ENCODE results near the gene CACUL1.
A peak's percentile ranks its signal among the peaks of the same experiment; 100 is the strongest.

Gene CACUL1

DNA sequence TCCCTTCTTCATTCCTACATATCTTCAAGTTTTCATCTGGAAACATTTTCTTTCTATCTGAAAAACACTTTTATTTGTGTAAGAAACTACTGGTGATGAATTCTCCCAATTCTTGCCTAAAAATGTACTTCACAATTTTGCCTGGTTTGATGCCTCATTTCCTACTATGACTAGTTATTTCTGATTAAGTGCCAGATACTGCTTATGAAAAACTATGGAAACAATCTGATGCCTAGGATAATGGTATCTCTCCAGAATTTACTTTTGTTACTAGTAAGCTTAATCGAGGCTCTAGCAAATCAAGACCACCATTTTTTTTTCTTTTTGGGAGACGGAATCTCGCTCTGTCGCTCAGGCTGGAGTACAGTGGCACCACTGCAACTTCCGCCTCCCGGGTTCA lies 31.3 kb downstream of the CACUL1 start:
- no peak overlapping the region for H3K4me3 ChIP-seq (replicated peaks; ENCODE audit: low read depth, low read length)
- no peak for TF ChIP-seq CTCF (IDR thresholded peaks at IDR 0.05; ENCODE audit: low read length, missing control alignments)
- DNase-seq (ENCODE audit: low read depth), result peak; percentile 65

- no peak for DNase-seq (ENCODE audit: low read depth)
- TF ChIP-seq CTCF (IDR thresholded peaks at IDR 0.05; ENCODE audit: low read length, missing control alignments), result no peak
- H3K4me3 ChIP-seq (replicated peaks; ENCODE audit: low read depth, low read length), result no peak overlapping the region
These were observed 33.3 kb downstream of the CACUL1 start for GRCh38 chr10:118721539-118721876.

- peak; percentile 74 for TF ChIP-seq CTCF (IDR thresholded peaks at IDR 0.05; ENCODE audit: low read length, missing control alignments)
- peak; percentile 77 for DNase-seq (ENCODE audit: low read depth)
- no peak overlapping the region for H3K4me3 ChIP-seq (replicated peaks; ENCODE audit: low read depth, low read length)
These were observed 33.9 kb downstream of the CACUL1 start for GRCh38 chr10:118720685-118721538.

GRCh38 chr10:118714366-118714765 lies 40.4 kb downstream of the CACUL1 start:
- TF ChIP-seq CTCF (IDR thresholded peaks at IDR 0.05; ENCODE audit: low read length, missing control alignments), result no peak
- H3K4me3 ChIP-seq (replicated peaks; ENCODE audit: low read depth, low read length), result no peak overlapping the region
- DNase-seq (ENCODE audit: low read depth), result no peak

- TF ChIP-seq CTCF (IDR thresholded peaks at IDR 0.05; ENCODE audit: low read length, missing control alignments), result peak; percentile 7
- DNase-seq (ENCODE audit: low read depth), result no peak
- no peak overlapping the region for H3K4me3 ChIP-seq (replicated peaks; ENCODE audit: low read depth, low read length)
These were observed 41.7 kb downstream of the CACUL1 start for GRCh38 chr10:118712930-118713634.

DNA sequence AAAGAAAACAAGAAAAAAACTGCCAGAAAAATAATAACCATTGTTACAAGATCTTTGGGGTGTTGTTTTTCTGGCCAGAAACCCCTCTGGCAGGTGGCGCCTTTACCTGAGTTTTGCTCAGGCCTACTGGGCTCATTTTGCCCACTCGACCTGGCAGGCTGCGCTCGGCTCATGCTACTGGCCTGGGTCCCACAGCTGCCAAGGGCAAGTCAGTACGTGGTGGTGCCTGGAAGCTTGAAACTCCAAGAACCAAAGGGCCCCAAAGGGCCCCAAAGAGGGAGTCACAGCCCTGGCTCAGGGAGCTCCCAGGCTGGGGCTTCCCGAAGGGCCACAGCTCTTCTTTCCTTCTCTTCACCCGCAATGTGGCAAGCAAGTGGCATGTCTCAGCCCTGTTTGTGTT lies 42.7 kb downstream of the CACUL1 start:
- no peak for DNase-seq (ENCODE audit: low read depth)
- TF ChIP-seq CTCF (IDR thresholded peaks at IDR 0.05; ENCODE audit: low read length, missing control alignments), result no peak

More for the DNA sequence above, 42.7 kb downstream of the CACUL1 start:
- no peak overlapping the region for H3K4me3 ChIP-seq (replicated peaks; ENCODE audit: low read depth, low read length)
